ENCODE results near the gene PDGFD.

PDGFD gene

GRCh38 chr11:103887001-103887658, 276.8 kb downstream of the PDGFD start:
- in situ Hi-C loops (cut with HindIII; ENCODE audit: low sequenced_read_pairs): no loop called here
- DNase-seq (ENCODE audit: low read depth): no peak
- H3K4me3 ChIP-seq (ENCODE audit: low read depth, low read length): no peak overlapping the region
- no peak for TF ChIP-seq CTCF (IDR thresholded peaks at IDR 0.05; ENCODE audit: low read depth, low read length, missing control alignments)

- TF ChIP-seq CTCF (IDR thresholded peaks at IDR 0.05; ENCODE audit: low read depth, low read length, missing control alignments): no peak
- in situ Hi-C loops (cut with HindIII; ENCODE audit: low sequenced_read_pairs): no loop called here
- no peak overlapping the region for H3K4me3 ChIP-seq (ENCODE audit: low read depth, low read length)
- DNase-seq (ENCODE audit: low read depth): no peak
Observed at GRCh38 chr11:103883856-103884255, 280.1 kb downstream of the PDGFD start.

GRCh38 chr11:103883291-103883690, 280.7 kb downstream of the PDGFD start:
- TF ChIP-seq CTCF (IDR thresholded peaks at IDR 0.05; ENCODE audit: low read depth, low read length, missing control alignments): no peak
- H3K4me3 ChIP-seq (ENCODE audit: low read depth, low read length): no peak overlapping the region
- no peak for DNase-seq (ENCODE audit: low read depth)
- in situ Hi-C loops (cut with HindIII; ENCODE audit: low sequenced_read_pairs): no loop called here

GRCh38 chr11:103881584-103881983, 282.4 kb downstream of the PDGFD start:
- no peak overlapping the region for H3K4me3 ChIP-seq (ENCODE audit: low read depth, low read length)
- no peak for DNase-seq (ENCODE audit: low read depth)
- no peak for TF ChIP-seq CTCF (IDR thresholded peaks at IDR 0.05; ENCODE audit: low read depth, low read length, missing control alignments)
- in situ Hi-C loops (cut with HindIII; ENCODE audit: low sequenced_read_pairs): no loop called here

- no peak overlapping the region for H3K4me3 ChIP-seq (ENCODE audit: low read depth, low read length)
- in situ Hi-C loops (cut with HindIII; ENCODE audit: low sequenced_read_pairs): no loop called here
- TF ChIP-seq CTCF (IDR thresholded peaks at IDR 0.05; ENCODE audit: low read depth, low read length, missing control alignments): no peak
- no peak for DNase-seq (ENCODE audit: low read depth)
Observed at GRCh38 chr11:103880968-103881367, 283.0 kb downstream of the PDGFD start.

- no peak overlapping the region for H3K4me3 ChIP-seq (ENCODE audit: low read depth, low read length)
- no peak for DNase-seq (ENCODE audit: low read depth)
- no peak for TF ChIP-seq CTCF (IDR thresholded peaks at IDR 0.05; ENCODE audit: low read depth, low read length, missing control alignments)
- in situ Hi-C loops (cut with HindIII; ENCODE audit: low sequenced_read_pairs): no loop called here
Observed at GRCh38 chr11:103878646-103879045, 285.3 kb downstream of the PDGFD start.

All from astrocyte of the cerebellum (primary cell).